Measurements from ENCODE around the gene ANXA11.

GRCh38 chr10:80168679-80169380, 36.5 kb downstream of the ANXA11 start:
- TF ChIP-seq EZH2 (IDR thresholded peaks at IDR 0.05) (no peak), POLR2AphosphoS5 (IDR thresholded peaks at IDR 0.05; ENCODE audit: borderline replicate concordance, low read depth, low read length) (no peak), FOXP2 (optimal IDR thresholded peaks at IDR 0.05; ENCODE audit: control extremely low read depth, extremely low read length, insufficient read depth) (no peak)

Data from SK-N-MC (cell line).